CD4-positive, alpha-beta T cell (primary cell): ENCODE measurements around the gene CALN1. TPM values are rescaled to one million over a fixed set of nuclear protein-coding genes. Genes with fewer than 3 reads are reported as not detected.

Source experiments
- ATAC-seq: fragments of 200-7000 bp; cut with Tn5 transposase; one replicate; pipeline ENCODE4 v1.10.0; 2022; ENCODE audit warnings: mild to moderate bottlenecking; ENCODE audit not compliant: poor library complexity
- CTCF ChIA-PET: fragments of 350-600 bp; sonication (Branson Sonifier 250); formaldehyde crosslinking; loops from one replicate; lab custom pipeline; 2021; ENCODE audit warnings: antibody characterized with exemption, inconsistent platforms; lab: Charles Lee
- POLR2A ChIA-PET: fragments of 350-600 bp; sonication (Branson Sonifier 250); formaldehyde crosslinking; loops from one replicate; lab custom pipeline; 2021; ENCODE audit warnings: antibody characterized with exemption, inconsistent platforms; lab: Charles Lee
- DNase-seq, 14 experiments: peaks; one replicate each; pipeline ENCODE4 v3.0.0-alpha.2; 2013 to 2020; ENCODE audit warnings: mixed read lengths in 2 of 14
- H3K27ac ChIP-seq, 2 donors: one replicate each; pipeline versions ENCODE4 v1.5.1 to v1.7.0; 2013; ENCODE audit warnings: low read length in 2 of 2, low read depth in 1 of 2, mild to moderate bottlenecking in 1 of 2
- H3K27me3 ChIP-seq, 2 experiments: 1 replicate in 1 of 2; 2 replicates in 1 of 2; pipeline versions ENCODE4 v1.6.1 to v1.7.0; 2013; ENCODE audit warnings: low read length in 2 of 2, control low read depth in 1 of 2, mild to moderate bottlenecking in 1 of 2, moderate library complexity in 1 of 2; ENCODE audit not compliant: insufficient read depth in 2 of 2, control insufficient read depth in 1 of 2
- H3K36me3 ChIP-seq: one replicate; pipeline ENCODE4 v1.6.1; 2013; ENCODE audit warnings: low read length, control low read depth; ENCODE audit not compliant: insufficient read depth
- H3K4me1 ChIP-seq: one replicate; pipeline ENCODE4 v1.6.1; 2013; ENCODE audit warnings: low read length, control low read depth; ENCODE audit not compliant: insufficient read depth
- H3K4me3 ChIP-seq: one replicate; pipeline ENCODE4 v1.5.1; 2013; ENCODE audit warnings: mild to moderate bottlenecking, low read length, moderate library complexity
- H3K9me3 ChIP-seq, 2 experiments: 1 replicate in 1 of 2; 2 replicates in 1 of 2; pipeline versions ENCODE4 v1.6.1 to v1.7.0; 2013; ENCODE audit warnings: low read length in 2 of 2, mild to moderate bottlenecking in 2 of 2, control low read depth in 1 of 2, moderate library complexity in 1 of 2; ENCODE audit not compliant: control insufficient read depth in 1 of 2, insufficient read depth in 1 of 2
- H3K27ac Mint-ChIP-seq: one replicate; pipeline ENCODE4 v1.8.0; 2020; ENCODE audit warnings: mixed read lengths
- H3K27me3 Mint-ChIP-seq: one replicate; pipeline ENCODE4 v1.8.0; 2021; ENCODE audit warnings: mixed read lengths
- H3K36me3 Mint-ChIP-seq: one replicate; pipeline ENCODE4 v1.8.0; 2021; ENCODE audit warnings: low read depth, mixed read lengths
- H3K4me1 Mint-ChIP-seq: one replicate; pipeline ENCODE4 v1.8.0; 2021; ENCODE audit warnings: low read depth, mixed read lengths
- H3K4me3 Mint-ChIP-seq: one replicate; pipeline ENCODE4 v1.8.0; 2020; ENCODE audit warnings: mild to moderate bottlenecking, mixed read lengths
- H3K9me3 Mint-ChIP-seq: one replicate; pipeline ENCODE4 v1.8.0; 2020; ENCODE audit warnings: mixed read lengths
- intact Hi-C, 2 experiments: fragments of 100-400 bp; cut with DNase I in 1 of 2; cut with micrococcal nuclease in 1 of 2; formaldehyde crosslinking; loops; one replicate each; pipeline versions ENCODE4 v1.15.1 to v1.9.0; 2023 to 2025; cut with DNase I, micrococcal nuclease
- total RNA-seq, 174 experiments: library from RNA in 2 of 174; stranded (reverse) in 2 of 174; gene quantifications; one replicate each; pipeline ENCODE4 v1.2.3 and lab custom pipeline; 2021 to 2026
- TF ChIP-seq, protein P1 (sequence below): fragments of 200-600 bp; IDR thresholded peaks from one replicate; pipeline ENCODE4 v1.8.0; 2022; ENCODE audit warnings: antibody characterized with exemption, mild to moderate bottlenecking

The CALN1 gene
- total RNA-seq, 2 experiments from 2014 or later = 0.06 TPM; not detected in 1

DNA sequence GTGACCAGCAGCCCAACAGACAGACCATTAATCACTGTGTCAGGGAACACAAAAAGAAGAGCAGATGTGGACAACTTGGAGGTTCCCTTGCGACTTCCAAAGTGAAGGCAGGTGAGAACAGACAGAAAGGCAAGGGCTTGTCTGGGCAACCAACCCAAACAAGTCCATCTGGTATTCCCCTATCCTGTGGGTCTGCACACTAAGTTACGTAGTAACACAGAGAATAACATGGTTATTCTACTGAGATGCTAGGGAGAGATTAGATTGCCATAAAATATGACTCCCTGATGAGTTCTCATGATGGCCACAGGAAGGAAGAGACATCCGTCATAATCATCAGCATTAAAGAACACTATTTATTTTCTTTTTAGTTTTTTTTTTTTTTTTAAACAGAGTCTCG is 252.2 kb downstream of the CALN1 start:
- no peak overlapping the region for H3K27ac ChIP-seq
- no peak overlapping the region for H3K27ac Mint-ChIP-seq
- DNase-seq (no peak), ATAC-seq (no peak)
- no peaks in the 10 kb centered on the region for H3K4me1 Mint-ChIP-seq
- H3K9me3 Mint-ChIP-seq = peaks cover 21% of the 10 kb centered on the region
- ChIA-PET CTCF (interaction anchor here (0.7 kb wide), 1 partner anchor 82 kb away, joined by 3 read pairs; no protein-coding TSS in a partner anchor), POLR2A (no interaction called here)
- TF ChIP-seq, protein P1, sequence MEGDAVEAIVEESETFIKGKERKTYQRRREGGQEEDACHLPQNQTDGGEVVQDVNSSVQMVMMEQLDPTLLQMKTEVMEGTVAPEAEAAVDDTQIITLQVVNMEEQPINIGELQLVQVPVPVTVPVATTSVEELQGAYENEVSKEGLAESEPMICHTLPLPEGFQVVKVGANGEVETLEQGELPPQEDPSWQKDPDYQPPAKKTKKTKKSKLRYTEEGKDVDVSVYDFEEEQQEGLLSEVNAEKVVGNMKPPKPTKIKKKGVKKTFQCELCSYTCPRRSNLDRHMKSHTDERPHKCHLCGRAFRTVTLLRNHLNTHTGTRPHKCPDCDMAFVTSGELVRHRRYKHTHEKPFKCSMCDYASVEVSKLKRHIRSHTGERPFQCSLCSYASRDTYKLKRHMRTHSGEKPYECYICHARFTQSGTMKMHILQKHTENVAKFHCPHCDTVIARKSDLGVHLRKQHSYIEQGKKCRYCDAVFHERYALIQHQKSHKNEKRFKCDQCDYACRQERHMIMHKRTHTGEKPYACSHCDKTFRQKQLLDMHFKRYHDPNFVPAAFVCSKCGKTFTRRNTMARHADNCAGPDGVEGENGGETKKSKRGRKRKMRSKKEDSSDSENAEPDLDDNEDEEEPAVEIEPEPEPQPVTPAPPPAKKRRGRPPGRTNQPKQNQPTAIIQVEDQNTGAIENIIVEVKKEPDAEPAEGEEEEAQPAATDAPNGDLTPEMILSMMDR = no peak
- H3K27me3 Mint-ChIP-seq = no peaks in the 10 kb centered on the region
- no peaks in the 10 kb centered on the region for H3K4me1 ChIP-seq
- H3K9me3 ChIP-seq = peaks cover 12 to 24% of the 10 kb centered on the region in 2 experiments
- H3K36me3 ChIP-seq = no peaks in the 10 kb centered on the region
- no peak overlapping the region for H3K4me3 Mint-ChIP-seq
- H3K4me3 ChIP-seq = no peak overlapping the region
- intact Hi-C loops = no loop called here
- H3K36me3 Mint-ChIP-seq = no peaks in the 10 kb centered on the region
- H3K27me3 ChIP-seq = no peaks in the 10 kb centered on the region

DNA sequence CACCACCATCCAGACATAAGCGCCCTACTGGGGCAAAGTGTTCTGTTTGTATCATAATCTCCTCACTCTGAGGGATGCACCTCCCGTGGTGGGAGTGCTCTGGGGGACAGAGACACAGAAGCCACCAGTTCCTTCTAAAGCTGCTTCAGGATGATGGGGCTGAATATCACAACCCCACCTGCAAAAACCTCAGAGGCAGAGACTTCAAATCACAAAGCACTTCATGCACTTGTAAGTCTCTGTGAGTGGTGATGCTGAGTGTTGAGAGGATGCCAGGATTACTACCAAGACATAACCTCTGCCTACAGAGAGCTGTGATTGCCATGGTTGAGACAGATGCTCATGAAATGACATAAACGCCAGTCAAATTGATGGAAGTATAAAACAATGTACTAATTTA is 255.5 kb downstream of the CALN1 start:
- POLR2A ChIA-PET = no interaction called here
- Mint-ChIP-seq H3K9me3 (peaks cover 6% of the 10 kb centered on the region), H3K4me1 (no peaks in the 10 kb centered on the region), H3K4me3 (no peak overlapping the region), H3K27me3 (no peaks in the 10 kb centered on the region), H3K27ac (no peak overlapping the region), H3K36me3 (no peaks in the 10 kb centered on the region)
- DNase-seq (no peak), ATAC-seq (no peak)
- Histone ChIP-seq H3K27me3 (no peaks in the 10 kb centered on the region), H3K4me1 (no peaks in the 10 kb centered on the region), H3K4me3 (no peak overlapping the region), H3K9me3 (peaks cover 3 to 24% of the 10 kb centered on the region in 2 experiments), H3K36me3 (no peaks in the 10 kb centered on the region), H3K27ac (no peak overlapping the region)
- intact Hi-C loops = no loop called here
- TF ChIP-seq, protein P1 = no peak
- CTCF ChIA-PET = no interaction called here

DNA sequence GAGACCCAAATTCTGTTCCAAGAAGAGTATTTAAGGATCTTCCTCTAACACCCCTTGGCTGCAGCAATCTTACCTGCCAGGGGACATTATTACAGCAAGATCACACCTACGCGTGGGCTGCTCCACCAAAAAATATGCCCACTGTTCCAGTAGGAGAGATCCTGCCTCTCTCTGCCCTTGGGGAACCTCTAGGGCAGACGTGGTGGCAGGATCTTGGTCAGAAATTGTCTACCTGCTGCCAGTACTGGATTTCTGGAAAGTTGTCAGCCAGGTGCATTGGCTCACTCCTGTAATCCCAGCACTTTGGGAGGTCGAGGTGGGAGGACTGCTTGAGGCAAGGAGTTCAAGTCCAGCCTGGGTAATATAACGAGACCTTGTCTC is 259.0 kb downstream of the CALN1 start:
- ATAC-seq (no peak), DNase-seq (no peak)
- no peaks in the 10 kb centered on the region for H3K27me3 Mint-ChIP-seq
- Histone ChIP-seq H3K4me3 (no peak overlapping the region), H3K27me3 (no peaks in the 10 kb centered on the region), H3K36me3 (no peaks in the 10 kb centered on the region), H3K9me3 (peaks cover 0 to 14% of the 10 kb centered on the region in 2 experiments), H3K27ac (no peak overlapping the region), H3K4me1 (no peaks in the 10 kb centered on the region)
- intact Hi-C loops = no loop called here
- H3K4me1 Mint-ChIP-seq = no peaks in the 10 kb centered on the region
- no peaks in the 10 kb centered on the region for H3K36me3 Mint-ChIP-seq
- no peak overlapping the region for H3K27ac Mint-ChIP-seq
- TF ChIP-seq, protein P1 = no peak
- POLR2A ChIA-PET = no interaction called here
- H3K9me3 Mint-ChIP-seq = peaks cover 5% of the 10 kb centered on the region
- CTCF ChIA-PET = no interaction called here
- H3K4me3 Mint-ChIP-seq = no peak overlapping the region
